BE2C (cell line): Measurements from ENCODE around the gene C19orf81.

Source experiments
- DNase-seq: peaks from one replicate; pipeline ENCODE4 v3.0.0-alpha.2; 2020
- H3K27me3 ChIP-seq: fragments of 250-450 bp; sonication (Bioruptor Pico); 2 replicates; pipeline ENCODE4 v1.5.1; 2020; ENCODE audit warnings: mild to moderate bottlenecking
- H3K36me3 ChIP-seq: fragments of 250-450 bp; sonication (Bioruptor Pico); 2 replicates; pipeline ENCODE4 v1.5.1; 2020; ENCODE audit warnings: mild to moderate bottlenecking
- H3K4me1 ChIP-seq: fragments of 250-450 bp; sonication (Bioruptor Pico); 2 replicates; pipeline ENCODE4 v1.5.1; 2020
- H3K4me3 ChIP-seq: 2 replicates; pipeline ENCODE4 v1.5.1; 2011; ENCODE audit warnings: low read depth, low read length
- H3K9me3 ChIP-seq: fragments of 250-450 bp; sonication (Bioruptor Pico); 2 replicates; pipeline ENCODE4 v1.5.1; 2020
- CTCF ChIP-seq: IDR thresholded peaks from 2 replicates; pipeline ENCODE4 v1.5.1; 2012; ENCODE audit warnings: mild to moderate bottlenecking, low read depth, low read length

C19orf81 gene

GRCh38 chr19:50695251-50696093, 46.2 kb downstream of the C19orf81 start:
- no peak for TF ChIP-seq CTCF
- Histone ChIP-seq H3K36me3 (no peaks in the 10 kb centered on the region), H3K9me3 (no peaks in the 10 kb centered on the region), H3K4me3 (peak overlapping the region; percentile 80), H3K27me3 (no peaks in the 10 kb centered on the region), H3K4me1 (peaks cover 3% of the 10 kb centered on the region)
- peak; percentile 75 for DNase-seq

- no peak for TF ChIP-seq CTCF
- Histone ChIP-seq H3K4me3 (peak overlapping the region; percentile 73), H3K36me3 (no peaks in the 10 kb centered on the region), H3K9me3 (no peaks in the 10 kb centered on the region), H3K4me1 (peaks cover 3% of the 10 kb centered on the region), H3K27me3 (no peaks in the 10 kb centered on the region)
- no peak for DNase-seq
Measured at GRCh38 chr19:50696094-50696483, 46.8 kb downstream of the C19orf81 start.

- no peaks in the 10 kb centered on the region for H3K9me3 ChIP-seq
- TF ChIP-seq CTCF: no peak
- H3K27me3 ChIP-seq: peaks cover 4% of the 10 kb centered on the region; the same call in 1 of the 2 replicates
- no peak overlapping the region for H3K4me3 ChIP-seq
- DNase-seq: no peak
- no peaks in the 10 kb centered on the region for H3K36me3 ChIP-seq
- H3K4me1 ChIP-seq: peaks cover 3% of the 10 kb centered on the region
Measured at GRCh38 chr19:50697414-50698124, 48.3 kb downstream of the C19orf81 start.

- H3K27me3 ChIP-seq: peaks cover 31% of the 10 kb centered on the region
- no peak overlapping the region for H3K4me3 ChIP-seq
- TF ChIP-seq CTCF: no peak
- no peaks in the 10 kb centered on the region for H3K9me3 ChIP-seq
- H3K36me3 ChIP-seq: no peaks in the 10 kb centered on the region
- peaks cover 5% of the 10 kb centered on the region; the same call in 1 of the 2 replicates for H3K4me1 ChIP-seq
- no peak for DNase-seq
Measured at GRCh38 chr19:50701367-50701985, 52.2 kb downstream of the C19orf81 start.

- Histone ChIP-seq H3K27me3 (peaks cover 31% of the 10 kb centered on the region), H3K4me1 (peaks cover 5% of the 10 kb centered on the region; the same call in 1 of the 2 replicates), H3K9me3 (no peaks in the 10 kb centered on the region), H3K4me3 (no peak overlapping the region; the same call in 1 of the 2 replicates), H3K36me3 (no peaks in the 10 kb centered on the region)
- no peak for DNase-seq
- no peak for TF ChIP-seq CTCF
Measured at GRCh38 chr19:50702158-50702870, 53.1 kb downstream of the C19orf81 start.
